Renal cortical epithelial cell (primary cell): ENCODE data around the gene TEDC2. TPM values are rescaled to one million over a fixed set of nuclear protein-coding genes. Genes with fewer than 3 reads are reported as not detected.

Experiments used
- DNase-seq: peaks from one replicate; pipeline ENCODE4 v3.0.0-alpha.2; 2011; ENCODE audit warnings: low read depth
- total RNA-seq: library from RNA; depleted of rRNA; stranded (reverse); fragments of >200 nt; gene quantifications from 2 replicates; pipeline ENCODE4 v1.2.3, GENCODE V29; 2014

Gene TEDC2
- total RNA-seq, 1 donor from 2014 or later, result 2.3 TPM

GRCh38 chr16:2513405-2514332 lies 53.8 kb downstream of the TEDC2 start, which contains the start of gene ATP6V0C:
ATP6V0C (plus strand) TSS chr16:2513952; CDS start chr16:2514104, 152 bp downstream.
- peak; percentile 60 for DNase-seq

Other genes starting within 250 kb of the TEDC2 start
- 0.17 and 1.7 TPM in 2 replicates for gene BRICD5, start 249.2 kb upstream of the TEDC2 start, total RNA-seq
- gene PGP, start 245.3 kb upstream of the TEDC2 start, total RNA-seq, result 9.7 and 29.9 TPM in 2 replicates
- 29.7 and 32.7 TPM in 2 replicates for gene E4F1, start 236.5 kb upstream of the TEDC2 start, total RNA-seq
- 0.17 and 1.1 TPM in 2 replicates for gene DNASE1L2, start 223.7 kb upstream of the TEDC2 start, total RNA-seq
- 36.0 and 43.1 TPM in 2 replicates for gene ECI1, start 208.5 kb upstream of the TEDC2 start, total RNA-seq
- gene RNPS1, start 192.0 kb upstream of the TEDC2 start, total RNA-seq, result 76.4 and 94.4 TPM in 2 replicates
- 13.2 and 16.5 TPM in 2 replicates for gene ABCA3, start 119.4 kb upstream of the TEDC2 start, total RNA-seq
- 3.7 and 14.9 TPM in 2 replicates for gene CCNF, start 30.7 kb upstream of the TEDC2 start, total RNA-seq
- gene NTN3, start 11.2 kb downstream of the TEDC2 start, total RNA-seq, result 1.2 TPM in 1 of 2 replicates, not detected in the other
- gene TBC1D24, start 15.0 kb downstream of the TEDC2 start, total RNA-seq, result 6.3 and 18.3 TPM in 2 replicates
- gene ATP6V0C, start 53.8 kb downstream of the TEDC2 start, total RNA-seq, result 10.9 and 36.3 TPM in 2 replicates
- gene AMDHD2, start 60.3 kb downstream of the TEDC2 start, total RNA-seq, result 24.4 and 31.4 TPM in 2 replicates
- not detected in 2 replicates for gene CEMP1, start 71.3 kb downstream of the TEDC2 start, total RNA-seq
- 16.0 and 32.9 TPM in 2 replicates for gene PDPK1, start 77.9 kb downstream of the TEDC2 start, total RNA-seq
- gene KCTD5, start 222.4 kb downstream of the TEDC2 start, total RNA-seq, result 26.0 and 41.3 TPM in 2 replicates